ENCODE data around the gene PCYOX1L.

GRCh38 chr5:149337736-149338135, 20.1 kb upstream of the PCYOX1L start:
- TF ChIP-seq CTCF (IDR thresholded peaks at IDR 0.05) (no peak), POLR2AphosphoS5 (IDR thresholded peaks at IDR 0.05) (no peak)

Data from transverse colon (tissue), 4 donors.